ENCODE data around the gene RIT2. TPM values are rescaled to one million over a fixed set of nuclear protein-coding genes. Genes with fewer than 3 reads are reported as not detected.

Gene RIT2
- total and polyA plus RNA-seq, 2 of the 4 experiments (the other 2 are of a cell fraction): not detected

DNA sequence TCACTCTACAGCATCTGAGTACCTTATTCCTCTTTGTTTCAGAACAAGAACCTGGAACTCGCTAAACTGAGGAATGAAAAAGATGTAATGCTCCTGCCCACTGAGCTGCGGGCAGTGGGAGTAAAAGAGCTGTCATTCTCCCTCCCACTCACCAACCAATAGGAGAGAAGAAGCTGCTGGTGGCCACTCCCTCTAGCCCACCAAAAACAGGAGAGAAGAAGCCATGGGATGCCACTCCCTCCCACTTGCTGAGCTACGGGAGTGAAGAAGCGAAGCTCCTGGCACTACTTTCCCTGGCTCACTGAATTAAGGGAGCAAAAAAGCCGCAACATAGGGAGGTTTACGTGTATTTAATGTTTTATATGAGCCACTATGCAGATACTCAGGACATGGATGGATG lies 53.7 kb downstream of the RIT2 start:
- dilution Hi-C loops (cut with HindIII; ENCODE audit: low sequenced_read_pairs, unreplicated experiment) (no loop called here), intact Hi-C loops (cut with micrococcal nuclease) (no loop called here), in situ Hi-C loops (cut with MboI; ENCODE audit: low sequenced_read_pairs) (no loop called here)
- ATAC-seq (ENCODE audit: low read depth): no peak
- no peaks in the 10 kb centered on the region for H3K79me1 ChIP-seq (ENCODE audit: low read depth in 1 of 2, low read length in 2 of 2)
- no peak overlapping the region for H2BK15ac ChIP-seq (ENCODE audit: low read depth, low read length)
- no TSS peak for BruUV-seq (replicated peaks)
- no CpG with 5 or more reads among the region's 6 CpGs for WGBS, 2 experiments (ENCODE audit: extremely low coverage in 2 of 2, insufficient read length in 1 of 2)
- H3K9ac ChIP-seq (ENCODE audit: low read depth, low read length): no peak overlapping the region
- no peak overlapping the region for H2BK120ac ChIP-seq (ENCODE audit: low read depth, low read length)
- H3K23ac ChIP-seq (ENCODE audit: low read depth, low read length): no peak overlapping the region
- H4K5ac ChIP-seq (ENCODE audit: low read depth, low read length): no peak overlapping the region
- DNase-seq: no peak
- H4K8ac ChIP-seq (ENCODE audit: low read depth in 2 of 2, low read length in 2 of 2): no peak overlapping the region
- H3K27ac ChIP-seq (ENCODE audit: insufficient read depth, low read length): no peak overlapping the region
- H2BK5ac ChIP-seq (ENCODE audit: low read depth, low read length, poor library complexity, severe bottlenecking): no peak overlapping the region
- H2BK20ac ChIP-seq (ENCODE audit: low read depth, low read length): no peak overlapping the region
- no peak overlapping the region for H3K4me3 ChIP-seq (ENCODE audit: insufficient read depth, low read depth, low read length)
- no peaks in the 10 kb centered on the region; the same call in 1 of the 2 replicates for H3K9me3 ChIP-seq (ENCODE audit: control insufficient read depth, insufficient read depth, low read length)
- CTCF ChIA-PET: interaction anchor here (0.7 kb wide), 2 partner anchors 715 to 947 kb away, joined by 3 read pairs; no protein-coding TSS in a partner anchor
- H3K9me1 ChIP-seq (ENCODE audit: insufficient read depth, low read length): no peaks in the 10 kb centered on the region
- POLR2A ChIA-PET (ENCODE audit: unreplicated experiment): no interaction called here
- no peak overlapping the region for H3K4me2 ChIP-seq (ENCODE audit: low read depth, low read length)
- H3K27me3 ChIP-seq (ENCODE audit: control insufficient read depth, insufficient read depth, low read length): no peaks in the 10 kb centered on the region
- H2AFZ ChIP-seq (replicated peaks; ENCODE audit: low read length, poor library complexity): no peak overlapping the region
- H4K91ac ChIP-seq (ENCODE audit: insufficient read depth, low read depth, low read length): no peak overlapping the region
- no peak overlapping the region for H3K14ac ChIP-seq (replicated peaks; ENCODE audit: low read depth, low read length)
- no peak overlapping the region for H3K56ac ChIP-seq (ENCODE audit: extremely low read depth, insufficient read depth, low read length)
- no peak overlapping the region for H2AK5ac ChIP-seq (ENCODE audit: low read depth, low read length)
- no peak overlapping the region for H3K4ac ChIP-seq (ENCODE audit: low read depth, low read length)
- TF ChIP-seq BHLHE40 (IDR thresholded peaks at IDR 0.05; ENCODE audit: low read depth, low read length) (no peak), CEBPB (IDR thresholded peaks at IDR 0.05; ENCODE audit: low read depth, low read length) (no peak), FOS (IDR thresholded peaks at IDR 0.05; ENCODE audit: low read depth, low read length) (no peak), NFE2L2 (IDR thresholded peaks at IDR 0.05; ENCODE audit: low read depth, low read length) (no peak), CHD1 (IDR thresholded peaks at IDR 0.05; ENCODE audit: low read depth, low read length) (no peak), ELK1 (IDR thresholded peaks at IDR 0.05; ENCODE audit: borderline replicate concordance, low read depth, low read length) (no peak), POLR2A (IDR thresholded peaks at IDR 0.05; ENCODE audit: low read depth, low read length) (no peak), MAZ (IDR thresholded peaks at IDR 0.05; ENCODE audit: borderline replicate concordance, low read depth, low read length) (no peak), RAD21 (IDR thresholded peaks at IDR 0.05; ENCODE audit: low read length) (no peak), SMC3 (IDR thresholded peaks at IDR 0.05; ENCODE audit: low read depth, low read length) (no peak), MXI1 (IDR thresholded peaks at IDR 0.05; ENCODE audit: borderline replicate concordance, low read depth, low read length) (no peak), MAFK (IDR thresholded peaks at IDR 0.05; ENCODE audit: low read depth, low read length) (no peak), USF2 (IDR thresholded peaks at IDR 0.05; ENCODE audit: low read depth, low read length) (no peak), RCOR1 (IDR thresholded peaks at IDR 0.05; ENCODE audit: insufficient replicate concordance, low read length) (no peak), RFX5 (IDR thresholded peaks at IDR 0.05; ENCODE audit: low read depth, low read length) (no peak)
- TF ChIP-seq, protein P1, sequence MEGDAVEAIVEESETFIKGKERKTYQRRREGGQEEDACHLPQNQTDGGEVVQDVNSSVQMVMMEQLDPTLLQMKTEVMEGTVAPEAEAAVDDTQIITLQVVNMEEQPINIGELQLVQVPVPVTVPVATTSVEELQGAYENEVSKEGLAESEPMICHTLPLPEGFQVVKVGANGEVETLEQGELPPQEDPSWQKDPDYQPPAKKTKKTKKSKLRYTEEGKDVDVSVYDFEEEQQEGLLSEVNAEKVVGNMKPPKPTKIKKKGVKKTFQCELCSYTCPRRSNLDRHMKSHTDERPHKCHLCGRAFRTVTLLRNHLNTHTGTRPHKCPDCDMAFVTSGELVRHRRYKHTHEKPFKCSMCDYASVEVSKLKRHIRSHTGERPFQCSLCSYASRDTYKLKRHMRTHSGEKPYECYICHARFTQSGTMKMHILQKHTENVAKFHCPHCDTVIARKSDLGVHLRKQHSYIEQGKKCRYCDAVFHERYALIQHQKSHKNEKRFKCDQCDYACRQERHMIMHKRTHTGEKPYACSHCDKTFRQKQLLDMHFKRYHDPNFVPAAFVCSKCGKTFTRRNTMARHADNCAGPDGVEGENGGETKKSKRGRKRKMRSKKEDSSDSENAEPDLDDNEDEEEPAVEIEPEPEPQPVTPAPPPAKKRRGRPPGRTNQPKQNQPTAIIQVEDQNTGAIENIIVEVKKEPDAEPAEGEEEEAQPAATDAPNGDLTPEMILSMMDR (conservative IDR thresholded peaks at IDR 0.05; ENCODE audit: low read depth, low read length): no peak
- no peaks in the 10 kb centered on the region for H3K36me3 ChIP-seq (ENCODE audit: control insufficient read depth, insufficient read depth, low read length)
- no peaks in the 10 kb centered on the region for H4K20me1 ChIP-seq (ENCODE audit: insufficient read depth, low read length)
- H3K18ac ChIP-seq (ENCODE audit: low read depth, low read length): no peak overlapping the region
- H3K4me1 ChIP-seq (ENCODE audit: control insufficient read depth, insufficient read depth, low read length): no peaks in the 10 kb centered on the region
- H2AK9ac ChIP-seq (replicated peaks; ENCODE audit: low read depth, low read length, poor library complexity): no peak overlapping the region
